GM18505 (cell line): ENCODE data around the gene ADCY7.

Experiments
- ATAC-seq: cut with Tn5 transposase; IDR thresholded peaks from one replicate; pipeline ENCODE4 v1.9.1; 2021; ENCODE audit not compliant: unreplicated experiment
- POLR2A ChIP-seq: IDR thresholded peaks from 4 replicates; pipeline ENCODE4 v1.6.1; 2011; ENCODE audit warnings: borderline replicate concordance; ENCODE audit not compliant: insufficient read depth, insufficient read length; ENCODE audit errors: extremely low read depth

The ADCY7 gene

GRCh38 chr16:50360033-50360778, 93.9 kb downstream of the ADCY7 start:
- ATAC-seq: no peak
- no peak for TF ChIP-seq POLR2A

- TF ChIP-seq POLR2A: no peak
- no peak for ATAC-seq
Observed at GRCh38 chr16:50360779-50361178, 94.4 kb downstream of the ADCY7 start.

GRCh38 chr16:50363656-50364055, 97.3 kb downstream of the ADCY7 start:
- ATAC-seq: no peak
- TF ChIP-seq POLR2A: no peak

- no peak for TF ChIP-seq POLR2A
- no peak for ATAC-seq
Observed at GRCh38 chr16:50365791-50366575, 99.6 kb downstream of the ADCY7 start.
